ENCODE results near the gene MED12L.

The MED12L gene

DNA sequence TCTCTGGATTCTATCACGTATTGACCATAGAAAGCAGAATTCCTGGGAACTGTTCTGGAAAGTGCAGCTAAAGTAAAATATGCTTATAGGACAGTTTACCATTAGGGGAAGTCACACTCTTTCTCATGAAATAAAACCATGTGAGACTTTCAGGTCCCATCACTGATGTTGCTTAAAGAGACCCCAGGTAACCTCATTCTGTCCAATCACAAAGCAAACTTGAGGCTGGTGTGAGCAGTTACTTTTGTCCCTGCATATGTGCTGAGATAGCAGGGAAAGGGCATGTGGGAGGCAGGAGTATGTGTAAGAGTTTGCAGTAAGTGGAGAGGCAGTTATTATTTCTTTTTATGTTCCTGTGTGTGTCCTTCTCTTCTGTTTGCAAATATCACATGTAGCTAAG, 215.1 kb downstream of the MED12L start:
- TF ChIP-seq, protein P1, sequence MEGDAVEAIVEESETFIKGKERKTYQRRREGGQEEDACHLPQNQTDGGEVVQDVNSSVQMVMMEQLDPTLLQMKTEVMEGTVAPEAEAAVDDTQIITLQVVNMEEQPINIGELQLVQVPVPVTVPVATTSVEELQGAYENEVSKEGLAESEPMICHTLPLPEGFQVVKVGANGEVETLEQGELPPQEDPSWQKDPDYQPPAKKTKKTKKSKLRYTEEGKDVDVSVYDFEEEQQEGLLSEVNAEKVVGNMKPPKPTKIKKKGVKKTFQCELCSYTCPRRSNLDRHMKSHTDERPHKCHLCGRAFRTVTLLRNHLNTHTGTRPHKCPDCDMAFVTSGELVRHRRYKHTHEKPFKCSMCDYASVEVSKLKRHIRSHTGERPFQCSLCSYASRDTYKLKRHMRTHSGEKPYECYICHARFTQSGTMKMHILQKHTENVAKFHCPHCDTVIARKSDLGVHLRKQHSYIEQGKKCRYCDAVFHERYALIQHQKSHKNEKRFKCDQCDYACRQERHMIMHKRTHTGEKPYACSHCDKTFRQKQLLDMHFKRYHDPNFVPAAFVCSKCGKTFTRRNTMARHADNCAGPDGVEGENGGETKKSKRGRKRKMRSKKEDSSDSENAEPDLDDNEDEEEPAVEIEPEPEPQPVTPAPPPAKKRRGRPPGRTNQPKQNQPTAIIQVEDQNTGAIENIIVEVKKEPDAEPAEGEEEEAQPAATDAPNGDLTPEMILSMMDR (IDR thresholded peaks at IDR 0.05): no peak

DNA sequence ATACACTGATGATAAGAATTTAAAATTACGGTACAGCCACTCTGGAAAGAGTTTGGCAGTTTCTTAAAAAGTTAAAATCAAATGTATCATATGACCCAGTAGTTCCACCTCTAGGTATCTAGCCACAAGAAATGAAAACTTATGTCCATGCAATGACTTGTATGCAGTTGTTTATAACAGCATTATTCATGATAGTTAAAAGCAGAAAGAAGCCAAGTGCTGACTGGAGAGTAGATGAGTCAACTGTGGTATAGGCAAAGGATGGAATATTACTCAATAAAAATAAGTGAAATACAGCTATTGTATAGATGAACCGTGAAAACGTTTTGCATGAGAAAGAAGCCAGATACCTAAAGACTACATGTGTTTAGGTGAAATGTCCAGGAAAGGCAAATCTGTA, 216.3 kb downstream of the MED12L start:
- TF ChIP-seq, protein P1 (IDR thresholded peaks at IDR 0.05): no peak

DNA sequence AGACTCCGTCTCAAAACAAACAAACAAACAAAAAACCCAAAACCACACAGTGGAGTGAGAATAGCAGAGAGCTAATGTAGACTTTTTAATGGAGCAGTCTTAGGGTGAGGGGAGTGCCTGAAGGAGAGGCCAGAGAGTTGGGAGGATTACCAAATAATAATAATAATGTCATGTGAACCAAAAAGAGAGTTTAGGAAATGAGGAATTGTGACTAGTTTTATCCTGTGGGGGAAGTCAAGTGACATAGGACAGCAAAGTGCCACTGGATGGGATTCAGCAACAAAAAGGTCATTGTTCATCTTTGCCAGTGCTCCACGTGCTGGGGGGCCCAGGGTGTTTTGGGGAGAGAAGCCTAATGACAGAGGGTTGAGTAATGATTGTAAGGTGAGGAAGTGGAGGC, 218.3 kb downstream of the MED12L start:
- TF ChIP-seq, protein P1 (IDR thresholded peaks at IDR 0.05): no peak

DNA sequence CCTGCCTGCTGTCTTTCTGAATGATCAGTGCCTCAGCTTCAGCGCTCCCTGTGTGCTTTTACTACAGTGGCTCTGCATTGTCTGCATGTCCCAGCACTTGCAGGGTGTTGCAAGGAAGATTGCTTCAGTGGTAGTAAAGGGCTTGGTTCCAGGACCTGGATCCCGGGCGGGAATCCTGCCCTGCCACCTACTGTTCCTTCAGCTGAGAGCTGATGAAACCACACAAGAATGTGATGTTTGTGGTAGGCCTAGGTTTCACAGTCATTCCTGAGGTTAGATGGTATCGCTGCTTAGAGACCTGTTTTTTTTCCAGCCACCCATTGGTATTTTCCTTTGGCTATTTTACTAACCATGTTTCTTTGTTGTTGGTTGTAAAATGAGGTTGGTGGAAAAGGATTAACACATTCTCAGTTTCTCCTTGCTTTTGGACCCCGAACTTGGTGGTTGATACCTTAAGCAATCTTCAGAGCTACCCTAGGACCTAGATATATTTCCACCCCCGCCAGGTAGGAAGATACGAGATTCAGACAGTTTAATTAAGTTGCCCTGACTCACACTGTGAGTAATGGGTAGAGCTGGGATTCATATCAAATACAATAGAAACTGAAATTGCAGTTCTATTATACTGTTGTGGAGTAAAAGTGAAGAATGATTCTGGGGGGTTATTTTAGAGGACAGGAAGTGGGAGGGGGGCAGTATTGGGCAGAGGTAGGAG, 219.8 kb downstream of the MED12L start:
- TF ChIP-seq, protein P1 (IDR thresholded peaks at IDR 0.05): peak; percentile 36; the same call in 1 of the 2 replicates

DNA sequence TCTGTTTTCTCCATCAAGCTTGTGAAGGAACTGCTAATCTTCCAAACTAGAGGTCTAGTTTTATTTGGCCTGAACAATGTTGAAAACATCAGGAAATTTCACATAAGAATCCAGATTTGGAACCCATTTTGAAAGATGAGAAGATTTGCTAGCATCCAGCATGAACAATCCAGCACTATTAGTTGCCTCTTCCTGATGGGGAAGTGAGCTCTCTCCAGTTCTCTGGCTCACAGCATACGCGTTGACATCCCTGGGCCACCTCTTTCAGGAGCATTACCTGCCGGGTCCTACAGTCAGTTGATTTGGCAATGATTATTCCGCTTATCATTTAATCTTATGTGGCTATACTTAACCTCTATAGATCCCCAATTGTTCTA, 220.3 kb downstream of the MED12L start:
- TF ChIP-seq, protein P1 (IDR thresholded peaks at IDR 0.05): no peak

DNA sequence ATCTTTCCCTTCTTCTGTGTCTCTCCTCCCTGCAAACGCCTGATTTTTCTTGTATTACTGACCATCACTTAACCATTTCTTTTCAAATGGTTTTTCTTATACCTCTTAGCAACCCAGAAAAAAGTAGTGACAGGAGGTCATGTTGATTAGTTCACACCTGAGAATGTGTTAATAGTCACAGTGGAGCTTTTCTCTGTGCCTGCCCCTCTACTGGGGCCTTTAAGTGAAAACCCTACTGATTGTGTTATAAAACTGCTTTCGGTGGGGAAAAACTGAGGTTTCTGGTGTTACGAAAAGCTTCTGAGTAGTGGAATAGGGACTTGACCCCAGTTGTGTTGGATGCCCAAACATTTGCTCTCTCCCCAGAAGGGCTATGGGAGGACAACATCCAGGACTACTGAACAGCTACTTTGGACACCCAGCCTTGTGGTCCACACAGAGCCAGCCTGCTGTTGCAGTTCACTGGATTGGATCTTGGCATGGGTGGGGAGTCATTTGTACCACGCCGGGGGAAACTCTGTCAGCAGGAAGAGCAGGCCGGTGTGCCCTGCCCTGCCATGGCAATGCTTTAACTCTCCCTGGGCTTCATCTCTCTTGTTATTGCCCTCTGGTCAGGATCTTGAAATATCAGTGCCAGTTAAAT, 220.8 kb downstream of the MED12L start:
- TF ChIP-seq, protein P1 (IDR thresholded peaks at IDR 0.05): no peak

DNA sequence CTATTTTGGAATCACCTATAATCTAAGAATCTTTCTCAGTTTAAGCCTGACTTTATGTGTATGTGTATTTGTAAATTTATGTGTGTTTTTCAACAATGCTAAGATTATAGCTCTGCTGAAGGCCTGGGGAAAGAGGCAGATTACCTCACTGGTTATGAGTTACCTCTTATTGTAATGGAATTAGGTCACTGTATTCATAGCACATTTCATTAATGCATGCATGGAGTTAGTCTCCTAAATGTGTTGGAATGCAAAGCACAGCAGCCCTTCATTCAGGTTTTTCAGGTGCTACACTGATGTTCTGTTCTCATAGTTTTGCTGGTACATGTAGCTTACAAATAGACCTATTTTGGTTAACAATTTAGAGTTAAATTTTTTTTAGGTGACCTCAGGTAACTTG, 221.7 kb downstream of the MED12L start:
- TF ChIP-seq, protein P1 (IDR thresholded peaks at IDR 0.05): no peak
